Cortex of kidney (tissue), 1 donor: Measurements from ENCODE around the gene VSIG8.

Source experiments
- DNase-seq: peaks from one replicate; lab custom pipeline; 2025; lab: John Stamatoyannopoulos, UW

VSIG8 gene

DNA sequence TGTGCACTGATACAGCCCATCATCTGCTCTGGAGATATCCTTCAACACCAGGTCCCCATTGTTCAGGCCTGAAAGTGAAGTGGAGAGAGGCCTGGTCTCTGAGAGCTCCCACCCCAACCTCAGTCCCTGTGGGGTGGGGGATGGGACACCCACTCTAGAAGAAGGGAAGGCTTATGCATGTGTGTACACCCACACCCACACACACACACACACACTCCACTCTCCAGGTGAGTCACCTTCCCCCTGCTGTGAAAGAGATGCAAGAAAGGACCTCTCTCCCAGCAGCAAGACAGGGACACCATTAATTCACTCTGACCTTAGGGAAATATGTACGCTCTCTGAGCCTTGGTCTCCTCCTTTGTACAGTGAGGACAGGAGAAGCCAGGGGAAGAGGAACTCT, 5.9 kb downstream of the VSIG8 start:
- DNase-seq = no peak

DNA sequence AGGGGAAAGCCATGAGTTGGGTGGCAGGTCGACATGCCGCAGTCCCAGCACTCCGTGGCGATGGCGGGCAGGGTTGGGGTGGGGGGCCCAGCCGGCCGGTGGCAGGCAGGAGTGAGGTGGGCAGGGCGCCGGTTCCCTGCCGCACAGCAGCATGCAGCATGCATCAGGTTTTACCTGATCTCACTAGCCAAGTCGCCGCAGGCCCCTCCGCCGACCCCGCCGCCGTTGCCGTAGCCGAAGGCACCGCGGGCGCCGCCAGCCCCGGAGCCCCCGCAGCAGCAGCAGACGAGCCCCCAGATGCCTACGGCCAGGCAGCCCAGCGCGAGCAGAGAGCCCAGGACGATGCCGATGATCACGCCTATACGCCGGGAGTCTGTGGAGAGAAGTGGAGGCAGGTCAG, 6.7 kb downstream of the VSIG8 start:
- no peak for DNase-seq

DNA sequence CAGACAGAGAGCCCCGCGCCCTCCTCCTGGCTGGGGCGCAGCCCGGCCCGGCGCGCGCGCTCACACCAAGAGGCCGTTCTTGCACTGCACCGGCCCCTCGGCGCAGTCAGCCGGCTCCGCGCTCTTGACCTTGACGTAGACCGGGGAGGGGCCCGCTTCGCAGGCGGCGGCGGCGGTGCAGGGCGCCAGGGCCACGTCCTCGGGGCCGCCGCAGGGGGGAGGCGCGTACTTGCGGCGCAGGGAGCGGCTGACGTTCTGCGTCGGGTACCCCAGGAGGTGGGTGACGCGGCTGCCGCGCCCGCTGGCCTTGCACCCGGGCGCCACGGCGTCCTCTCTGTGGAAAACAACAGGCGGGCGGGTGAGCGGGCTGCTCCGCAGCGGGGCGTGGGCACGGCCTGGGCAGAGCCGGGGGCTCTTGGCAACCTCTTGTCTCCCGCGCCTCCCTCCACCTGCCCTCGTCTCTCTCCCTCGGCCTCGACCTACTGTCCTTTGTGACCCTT, 7.7 kb downstream of the VSIG8 start:
- DNase-seq = peak; percentile 18

DNA sequence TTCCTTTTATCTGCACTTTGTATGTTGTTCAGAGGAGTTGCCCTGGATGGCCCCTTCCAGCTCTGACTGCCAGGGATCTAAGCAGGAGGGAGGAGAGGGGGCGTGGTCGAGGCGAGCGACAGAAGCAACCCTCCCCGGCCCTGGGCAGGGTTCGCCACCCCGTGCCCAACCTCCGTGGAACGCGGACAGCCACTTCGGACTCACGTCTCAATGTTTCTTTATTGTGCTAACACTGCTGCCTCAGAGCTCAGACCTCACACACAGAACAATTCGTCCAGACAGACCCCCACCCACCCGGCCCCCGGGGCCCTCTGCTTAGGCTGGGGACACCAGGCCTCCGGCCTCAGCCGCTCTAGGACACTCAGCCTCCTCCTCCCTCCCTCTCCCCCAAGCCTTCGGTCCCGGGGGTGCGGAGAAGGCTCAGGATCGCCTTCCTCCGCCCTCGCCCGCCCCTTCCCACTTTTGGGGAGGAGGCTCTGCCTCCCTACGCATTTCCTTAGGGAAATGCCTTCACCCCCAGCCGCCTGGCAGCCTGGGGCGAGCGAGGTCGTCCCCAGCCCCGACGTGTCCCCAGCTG, 8.3 kb downstream of the VSIG8 start:
- peak; percentile 9 for DNase-seq

DNA sequence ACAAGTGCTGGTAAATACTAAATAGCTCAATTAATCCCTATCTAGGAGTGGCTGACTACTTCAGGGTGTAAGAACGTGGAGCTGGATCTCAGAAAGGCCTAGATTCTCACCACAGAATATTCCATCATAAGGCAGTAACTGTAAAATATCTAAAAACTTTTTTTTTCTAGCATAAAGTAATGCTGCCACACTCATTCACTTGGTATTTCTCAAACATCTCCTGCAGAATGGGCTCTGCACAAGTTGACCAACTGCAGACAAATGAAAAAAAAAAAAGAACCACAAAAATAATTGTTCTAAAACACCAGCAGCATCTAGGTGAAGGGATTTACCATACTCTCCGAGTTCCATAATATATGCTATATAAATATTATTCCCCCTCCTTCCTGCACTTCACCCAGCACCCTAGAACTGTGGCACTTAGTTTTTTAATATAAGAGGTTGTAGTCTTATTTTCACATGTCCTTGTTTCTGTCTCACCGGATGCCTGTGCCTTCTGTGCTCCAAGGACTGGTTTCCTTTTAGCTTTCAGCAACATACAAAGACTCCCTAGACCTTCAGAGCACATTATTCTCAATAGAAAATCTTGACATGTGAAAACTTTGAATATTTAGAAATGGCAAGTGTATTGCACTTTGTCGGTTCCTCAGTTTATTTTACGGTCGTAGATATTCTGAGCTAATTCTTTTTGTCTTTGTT, 8.9 kb downstream of the VSIG8 start:
- no peak for DNase-seq

DNA sequence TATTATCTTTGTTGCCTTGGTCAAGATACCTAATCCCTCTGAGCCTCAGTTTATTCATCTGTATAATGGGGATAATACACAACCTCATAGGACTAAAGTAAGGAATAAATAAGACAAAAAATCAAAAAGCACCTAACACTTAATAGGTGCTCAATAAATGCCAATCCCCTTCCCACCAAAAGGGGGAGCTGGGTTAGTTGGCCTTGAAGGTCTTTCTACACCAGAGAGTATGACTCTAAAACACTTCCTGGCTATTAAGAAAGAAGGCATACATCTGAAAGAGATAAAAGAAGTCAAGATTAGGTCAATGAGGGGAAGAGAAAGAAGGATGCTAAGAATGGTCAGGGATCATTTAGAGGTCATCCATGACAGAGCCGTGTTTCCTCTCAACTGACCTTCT, 11.1 kb downstream of the VSIG8 start:
- DNase-seq = no peak

DNA sequence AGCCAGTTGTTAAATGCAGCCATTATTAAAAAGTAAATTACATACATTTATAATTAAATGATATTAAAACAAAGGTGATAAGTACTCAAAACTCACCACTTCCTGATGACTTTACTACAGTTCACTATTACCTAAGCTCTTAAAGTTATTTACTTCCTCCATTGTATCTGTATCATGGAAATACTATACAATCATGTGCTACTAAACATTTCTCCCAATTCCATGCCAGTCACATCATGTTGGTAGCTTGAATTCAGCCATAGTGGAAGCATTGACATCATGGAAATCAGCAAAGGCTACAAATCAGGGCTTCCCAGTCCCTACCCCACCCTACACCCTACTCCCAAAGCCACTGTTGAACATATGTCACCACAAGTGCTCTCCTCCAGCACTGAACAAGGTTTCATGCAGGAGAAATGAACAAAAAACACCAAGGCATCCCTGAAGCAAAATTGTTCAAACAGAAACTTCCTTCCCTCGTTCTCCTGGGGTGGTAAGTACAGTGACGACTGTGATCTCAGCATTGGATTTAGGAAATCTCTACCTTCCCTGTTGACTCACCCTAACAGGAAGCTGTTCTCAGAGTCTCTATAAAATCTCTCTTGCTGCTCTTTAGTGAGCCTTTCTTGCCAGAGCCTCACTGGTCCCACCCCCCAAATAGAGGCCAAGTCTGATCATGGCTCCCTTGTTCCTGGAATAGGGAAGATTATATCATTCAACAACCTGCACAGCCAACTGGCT, 12.7 kb downstream of the VSIG8 start:
- no peak for DNase-seq

DNA sequence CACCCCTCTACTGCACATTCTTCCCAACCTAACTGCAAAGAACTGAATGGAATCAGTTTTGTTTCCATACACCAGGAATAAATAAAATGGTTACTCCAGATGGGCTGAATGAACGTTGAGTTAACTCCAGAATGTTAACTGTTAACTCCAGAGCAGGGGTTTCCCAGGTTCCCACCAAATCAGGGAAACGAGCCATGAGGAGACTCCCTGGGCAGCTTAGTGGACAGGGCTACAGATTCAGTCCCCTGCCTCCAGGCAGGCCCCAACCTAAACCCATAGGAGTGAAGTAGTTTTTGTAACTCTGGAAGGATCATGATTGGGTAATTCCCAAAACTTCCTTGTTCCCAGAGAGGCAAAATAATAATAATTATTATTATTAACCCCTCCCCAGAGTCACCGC, 14.1 kb downstream of the VSIG8 start:
- DNase-seq = no peak

DNA sequence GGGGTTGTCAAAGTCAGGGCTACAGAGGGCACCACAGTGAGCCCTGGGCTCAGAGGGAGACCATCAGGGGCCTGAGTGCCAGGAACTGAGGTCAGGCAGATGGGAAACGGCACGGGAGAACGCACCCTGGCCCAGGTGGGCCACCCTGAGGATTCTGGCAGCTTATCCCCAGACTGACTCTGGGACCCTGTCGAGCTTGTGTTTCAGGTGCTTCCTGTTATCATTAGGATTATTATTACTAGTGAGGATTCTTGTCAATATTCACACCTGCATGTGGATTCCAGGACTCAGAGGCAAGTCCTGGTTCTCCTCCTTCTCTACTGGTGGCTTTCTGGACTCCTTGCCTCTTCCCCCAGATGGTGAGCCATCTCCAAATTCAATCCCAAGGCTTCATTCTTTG, 15.2 kb downstream of the VSIG8 start:
- DNase-seq = no peak

DNA sequence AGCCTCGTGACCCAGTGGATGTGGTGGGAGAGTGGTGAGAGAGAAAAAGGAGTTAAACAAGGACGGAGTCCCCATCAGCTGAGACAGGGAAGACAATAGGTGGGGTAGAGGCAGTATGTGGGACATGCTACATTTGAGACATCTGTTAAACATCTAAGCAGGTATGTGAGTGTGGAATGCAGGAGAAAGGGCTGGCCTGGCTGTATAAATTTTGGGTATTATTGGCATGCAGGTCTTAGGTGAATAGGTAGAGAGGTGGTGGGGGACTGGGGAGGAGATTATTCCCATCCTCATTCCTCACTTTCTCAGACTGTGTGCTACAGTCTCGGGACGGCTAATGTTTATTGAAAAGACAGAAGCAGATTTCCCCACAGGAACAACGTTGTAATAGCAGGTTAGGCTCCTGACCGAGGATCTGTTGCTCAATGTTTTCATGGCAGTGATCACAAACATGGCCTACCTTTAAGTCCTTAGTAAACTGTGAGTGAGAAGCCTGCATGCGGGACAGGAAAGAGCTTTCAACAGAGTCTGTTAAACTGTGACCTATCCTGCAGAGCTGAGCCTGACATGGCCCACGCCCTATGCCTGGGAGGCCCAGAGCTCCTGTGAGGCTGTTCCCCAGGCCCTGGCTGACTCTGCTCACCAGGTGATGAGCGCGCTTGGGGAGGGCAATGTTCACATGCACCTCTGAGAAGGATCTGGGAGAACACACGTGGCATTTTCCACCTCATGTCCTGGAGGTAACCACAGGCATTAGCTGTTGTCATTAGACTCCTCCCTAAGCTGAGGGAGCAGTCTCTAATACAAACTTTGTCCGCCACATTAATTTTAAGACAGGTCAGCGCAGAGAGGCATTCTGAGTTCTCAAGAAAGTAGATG, 16.5 kb downstream of the VSIG8 start:
- no peak for DNase-seq

DNA sequence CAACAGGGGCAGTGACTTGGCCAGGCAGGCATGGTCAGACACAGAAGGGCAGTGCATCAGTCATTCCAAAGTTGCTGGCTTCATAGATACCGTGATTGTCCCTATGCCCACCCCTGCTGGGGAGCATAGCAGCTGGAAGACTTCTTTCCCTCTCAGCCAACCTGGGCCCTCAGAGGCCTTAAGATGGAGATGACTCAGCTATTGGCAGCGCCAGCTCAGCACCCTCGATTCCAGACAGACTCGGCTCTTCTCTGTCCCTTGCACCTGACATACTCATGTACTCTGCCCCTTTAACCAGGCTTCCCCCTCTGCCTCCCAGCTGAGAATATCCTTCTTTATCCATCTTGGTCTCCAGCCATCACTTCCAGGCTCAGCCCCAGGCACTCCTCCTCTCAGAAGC, 19.0 kb downstream of the VSIG8 start:
- DNase-seq = no peak

DNA sequence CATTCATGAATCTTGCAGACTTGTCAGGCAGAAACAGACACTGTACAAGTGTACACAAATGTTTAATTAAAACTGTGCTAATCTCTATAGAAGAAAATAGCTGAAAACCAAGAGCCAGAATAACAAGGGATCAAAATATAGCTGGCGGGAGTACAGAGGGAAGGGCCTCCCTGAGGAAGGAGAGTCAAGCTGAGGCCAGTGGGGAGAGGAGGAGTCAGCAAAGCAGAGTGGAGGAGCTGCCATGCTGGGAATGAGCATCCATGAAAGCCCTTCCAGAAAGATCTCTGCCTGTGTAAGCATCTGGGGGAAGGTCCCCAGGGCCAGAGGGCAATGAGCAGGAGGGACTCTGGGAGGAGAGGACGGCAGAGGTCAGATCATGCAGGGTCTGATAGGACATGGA, 20.7 kb downstream of the VSIG8 start:
- DNase-seq = no peak

DNA sequence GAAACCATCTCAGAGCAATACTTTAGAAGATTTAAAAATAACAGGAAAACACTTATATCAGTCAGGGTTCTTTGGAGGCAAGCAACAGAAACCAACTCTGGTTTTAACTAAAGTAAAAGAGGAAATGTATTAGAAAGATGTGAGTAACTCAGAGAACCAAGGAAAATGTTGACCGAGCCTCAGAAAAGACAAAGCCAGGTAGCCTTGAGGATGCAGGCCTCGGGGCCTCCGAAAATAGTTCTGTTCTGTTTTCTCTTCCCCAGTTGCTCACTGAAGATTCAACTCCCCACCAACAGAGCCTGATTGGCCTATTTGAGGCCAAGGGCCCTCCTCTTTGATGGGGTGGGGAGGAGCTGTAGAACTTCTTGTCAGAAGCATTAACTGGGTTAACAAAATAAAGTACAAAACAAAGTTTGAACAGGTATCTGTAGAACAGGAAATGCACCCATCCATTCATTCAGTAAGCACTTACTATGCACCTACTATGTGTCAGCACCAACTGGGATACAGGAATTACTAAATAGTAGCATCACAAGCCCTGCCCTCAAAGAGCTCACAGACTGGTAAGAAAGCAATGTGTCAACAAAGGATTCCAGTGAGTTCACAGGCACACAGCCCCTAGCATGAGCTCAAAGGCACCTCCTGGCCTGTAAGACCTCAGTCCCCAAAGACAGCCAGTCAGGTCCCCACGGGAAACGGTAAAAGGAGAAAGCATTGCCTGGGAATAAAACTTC, 23.2 kb downstream of the VSIG8 start:
- no peak for DNase-seq

DNA sequence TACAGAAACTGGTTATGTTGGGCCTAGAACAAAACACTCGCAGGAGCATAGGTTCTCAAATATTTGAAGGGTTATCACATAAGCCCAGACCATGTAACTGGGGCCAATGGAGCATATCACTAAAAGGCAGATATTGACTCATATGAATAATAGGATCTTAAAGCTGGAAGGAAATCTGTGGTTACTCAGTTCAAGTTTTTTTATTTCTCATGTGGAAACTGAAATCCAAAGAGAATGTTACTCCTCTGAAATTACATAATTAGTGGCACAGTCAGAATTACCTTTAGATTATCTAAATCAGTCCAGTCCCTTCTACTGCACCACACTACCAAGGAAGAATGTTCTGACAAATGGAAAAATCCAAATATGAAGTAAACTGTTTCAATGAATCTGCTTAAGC, 23.7 kb downstream of the VSIG8 start:
- DNase-seq = no peak

DNA sequence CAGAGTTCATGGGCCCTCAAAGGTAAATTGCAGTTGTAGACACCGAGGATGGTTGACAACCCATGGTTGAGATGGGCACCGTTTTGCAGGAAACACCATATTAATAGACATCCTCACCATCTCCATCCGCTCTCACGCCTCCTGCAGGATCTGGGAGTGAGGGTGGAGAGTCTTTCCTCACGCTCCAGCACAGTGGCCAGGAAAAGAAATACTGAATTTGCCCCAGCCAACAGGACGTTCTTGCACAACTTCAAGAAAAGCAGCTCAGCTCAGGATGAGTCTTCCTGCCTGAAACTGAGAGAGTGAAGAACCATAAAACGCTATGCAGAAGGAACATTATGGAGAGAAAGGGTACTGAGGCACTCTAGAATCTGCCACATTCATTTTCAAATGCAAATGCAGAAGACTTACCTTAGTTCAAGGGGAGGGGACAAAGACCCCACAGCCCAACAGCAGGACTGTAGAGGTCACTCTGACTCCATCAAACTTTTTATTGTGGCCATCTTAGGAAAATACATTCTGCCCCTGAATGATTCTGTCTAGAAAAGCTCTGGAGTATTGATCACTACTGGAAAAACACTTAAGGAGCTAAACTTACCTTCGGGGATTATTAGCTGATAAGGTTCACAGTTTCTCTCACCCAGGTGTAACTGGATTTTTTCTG, 26.5 kb downstream of the VSIG8 start:
- no peak for DNase-seq

DNA sequence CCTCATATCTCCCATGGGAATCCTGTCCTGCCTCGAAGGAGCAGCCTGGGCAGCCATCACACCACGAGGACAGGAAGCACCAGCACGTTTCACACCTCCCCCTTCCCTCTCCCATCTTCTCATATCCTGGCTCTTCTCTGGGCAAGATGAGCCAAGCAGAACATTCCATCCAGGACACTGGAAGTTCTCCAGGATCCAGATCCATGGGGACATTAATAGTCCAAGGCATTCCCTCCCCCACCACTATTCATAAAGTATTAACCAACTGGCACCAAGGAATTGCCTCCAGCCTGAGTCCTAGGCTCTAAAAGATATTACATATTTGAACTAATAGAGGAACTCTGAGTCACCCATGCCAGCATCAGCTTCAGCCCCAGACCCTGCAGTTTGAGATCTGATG, 27.1 kb downstream of the VSIG8 start:
- DNase-seq = no peak

DNA sequence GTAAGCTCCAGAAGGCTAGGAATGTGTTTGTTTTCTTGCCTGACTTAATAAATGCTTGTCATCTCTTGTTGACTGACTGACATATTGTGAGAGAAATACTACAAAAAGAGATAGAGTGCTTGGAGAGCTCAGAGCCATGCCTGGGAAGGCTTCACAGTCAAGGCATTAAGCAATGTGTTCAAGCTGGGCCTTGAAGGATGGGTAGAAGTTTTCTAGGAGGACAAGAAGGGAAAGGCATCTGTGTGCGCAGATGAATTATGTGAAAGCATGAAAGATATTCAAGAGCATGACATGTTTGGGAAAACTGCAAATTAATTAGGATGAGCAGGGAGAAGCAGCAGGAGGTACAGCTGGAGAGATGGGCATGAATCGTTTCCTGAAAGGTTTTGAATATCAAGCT, 30.1 kb downstream of the VSIG8 start:
- no peak for DNase-seq

DNA sequence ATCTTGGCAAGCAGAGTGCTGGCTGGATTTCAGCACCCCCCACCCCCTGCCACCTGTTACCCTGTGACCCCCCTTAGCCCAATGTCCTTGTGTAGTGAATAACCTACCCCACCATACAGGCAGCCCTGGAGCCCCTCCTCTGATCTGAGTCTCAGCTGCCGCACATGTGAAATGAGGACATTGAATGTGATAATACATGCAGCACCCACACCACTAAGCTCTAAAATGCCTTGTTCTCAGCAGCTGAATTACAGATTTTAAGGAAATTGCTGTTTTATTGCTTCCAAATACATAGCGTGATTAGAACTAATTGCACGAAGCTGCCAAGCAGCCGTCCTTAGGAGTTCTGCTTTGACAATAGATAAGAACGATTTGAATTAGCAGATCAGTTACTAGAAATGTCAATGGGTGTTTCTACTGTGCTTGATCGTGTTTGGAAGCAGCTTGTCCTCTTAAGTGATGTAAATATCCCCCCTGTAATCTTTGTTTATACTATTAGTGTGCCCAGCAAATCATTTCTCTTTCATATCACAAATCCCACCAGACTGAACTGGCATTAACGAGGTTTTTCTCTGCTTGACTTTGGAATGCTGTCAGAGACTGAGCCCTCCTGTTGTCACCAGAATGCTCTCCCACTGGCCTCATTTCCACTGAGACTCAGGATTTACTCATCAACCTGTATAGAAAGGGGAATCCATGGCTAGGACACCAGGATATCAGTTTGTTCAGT, 30.9 kb downstream of the VSIG8 start:
- no peak for DNase-seq

DNA sequence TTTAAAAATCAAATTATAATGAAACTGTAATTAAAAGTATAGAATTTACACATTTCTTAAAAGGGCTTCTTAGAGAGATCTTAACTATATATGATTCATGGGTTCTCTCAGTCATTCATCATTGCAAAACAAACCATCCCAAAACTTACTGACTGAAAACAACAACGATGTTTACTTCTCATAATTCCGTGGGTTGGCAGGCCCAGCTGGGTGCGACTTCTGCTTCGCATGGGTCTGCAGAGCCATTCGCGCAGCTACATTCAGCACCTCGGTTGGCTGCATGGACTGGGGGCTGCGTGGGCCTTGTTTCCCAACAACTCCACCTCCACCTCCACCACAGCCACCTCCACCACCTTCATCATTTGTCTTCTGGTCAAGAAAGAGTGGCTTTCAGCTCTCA, 31.7 kb downstream of the VSIG8 start:
- DNase-seq = no peak

DNA sequence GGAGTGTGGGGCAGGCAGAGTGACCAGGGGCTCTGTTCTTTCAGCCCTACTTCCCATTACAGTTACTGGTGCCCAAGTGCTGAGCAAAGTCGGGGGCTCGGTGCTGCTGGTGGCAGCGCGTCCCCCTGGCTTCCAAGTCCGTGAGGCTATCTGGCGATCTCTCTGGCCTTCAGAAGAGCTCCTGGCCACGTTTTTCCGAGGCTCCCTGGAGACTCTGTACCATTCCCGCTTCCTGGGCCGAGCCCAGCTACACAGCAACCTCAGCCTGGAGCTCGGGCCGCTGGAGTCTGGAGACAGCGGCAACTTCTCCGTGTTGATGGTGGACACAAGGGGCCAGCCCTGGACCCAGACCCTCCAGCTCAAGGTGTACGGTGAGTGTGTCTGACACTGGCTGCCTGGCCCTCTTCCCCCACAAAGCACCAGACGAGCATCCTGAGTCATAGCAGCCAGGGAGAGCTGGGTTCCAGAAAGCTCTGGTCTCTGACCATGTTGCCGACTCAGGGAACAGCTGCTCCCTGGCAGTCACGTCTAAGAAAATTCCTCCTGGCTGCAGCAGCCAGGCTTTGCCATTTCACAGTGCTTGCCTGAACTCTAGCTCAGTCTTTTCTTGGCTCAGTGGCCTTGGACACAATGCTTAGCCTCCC, 32.5 kb downstream of the VSIG8 start:
- DNase-seq = no peak
